ENCODE measurements around the gene MDFI.

The MDFI gene

GRCh38 chr6:41598670-41599014 is 39.6 kb upstream of the MDFI start:
- TF ChIP-seq CTCF (conservative IDR thresholded peaks at IDR 0.05): no peak
- no peak overlapping the region for H3K27ac ChIP-seq

- no peak overlapping the region for H3K27ac ChIP-seq
Measured at GRCh38 chr6:41599015-41599851, 39.0 kb upstream of the MDFI start.

GRCh38 chr6:41599852-41600445 is 38.3 kb upstream of the MDFI start:
- no peak overlapping the region for H3K27ac ChIP-seq
- TF ChIP-seq CTCF (conservative IDR thresholded peaks at IDR 0.05): no peak

More at GRCh38 chr6:41599015-41599851, 39.0 kb upstream of the MDFI start:
- no peak for TF ChIP-seq CTCF (conservative IDR thresholded peaks at IDR 0.05)

GRCh38 chr6:41600499-41601247 is 37.6 kb upstream of the MDFI start:
- no peak overlapping the region for H3K27ac ChIP-seq

GRCh38 chr6:41601248-41601549 is 37.1 kb upstream of the MDFI start:
- H3K27ac ChIP-seq: no peak overlapping the region
- TF ChIP-seq CTCF (conservative IDR thresholded peaks at IDR 0.05): no peak

More at GRCh38 chr6:41600499-41601247, 37.6 kb upstream of the MDFI start:
- no peak for TF ChIP-seq CTCF (conservative IDR thresholded peaks at IDR 0.05)

GRCh38 chr6:41602422-41602743 is 35.9 kb upstream of the MDFI start:
- H3K27ac ChIP-seq: peak overlapping the region; percentile 69
- no peak for TF ChIP-seq CTCF (conservative IDR thresholded peaks at IDR 0.05)

GRCh38 chr6:41602864-41603608 is 35.2 kb upstream of the MDFI start:
- H3K27ac ChIP-seq: peak overlapping the region; percentile 69
- TF ChIP-seq CTCF (conservative IDR thresholded peaks at IDR 0.05): peak; percentile 91
